Fibroblast of villous mesenchyme (primary cell): ENCODE measurements around the gene EFNA1. TPM values are rescaled to one million over a fixed set of nuclear protein-coding genes. Genes with fewer than 3 reads are reported as not detected.
"Not testable (repeated sequence)": the region's sequence is repeated elsewhere in the genome, so short reads cannot be mapped to it uniquely, and the experiment has no call there.

Experiments
- DNase-seq: peaks from one replicate; pipeline ENCODE4 v3.0.0-alpha.2; 2010; ENCODE audit warnings: low read depth
- H3K4me3 ChIP-seq: 2 replicates; pipeline ENCODE4 v1.5.1; 2011; ENCODE audit warnings: low read depth, mild to moderate bottlenecking, low read length
- CTCF ChIP-seq: IDR thresholded peaks from 2 replicates; pipeline ENCODE4 v1.5.1; 2012; ENCODE audit warnings: low read depth, mild to moderate bottlenecking, low read length; ENCODE audit not compliant: insufficient read depth
- total RNA-seq: library from RNA; depleted of rRNA; stranded (reverse); fragments of >200 nt; gene quantifications from 2 replicates; pipeline ENCODE4 v1.2.3, GENCODE V29; 2012

EFNA1 gene
- total RNA-seq, 1 donor = not detected

GRCh38 chr1:155136748-155137147 is 9.1 kb downstream of the EFNA1 start:
- TF ChIP-seq CTCF = no peak
- peak overlapping the region; percentile 89 for H3K4me3 ChIP-seq
- no peak for DNase-seq

GRCh38 chr1:155137154-155137949 is 9.7 kb downstream of the EFNA1 start:
- no peak for DNase-seq
- H3K4me3 ChIP-seq = peak overlapping the region; percentile 89
- TF ChIP-seq CTCF = no peak

- DNase-seq = peak; percentile 81
- H3K4me3 ChIP-seq = peak within 1 kb of the TSS; percentile 88
- TF ChIP-seq CTCF = no peak
Observed at GRCh38 chr1:155139895-155140629, 12.4 kb downstream of the EFNA1 start, which contains the start of gene DPM3. Gene DPM3 (minus strand): TSS chr1:155140531. CDS start chr1:155140240, 291 bp downstream.

GRCh38 chr1:155140630-155140953 is 12.9 kb downstream of the EFNA1 start:
- no peak for TF ChIP-seq CTCF
- H3K4me3 ChIP-seq = peak overlapping the region; percentile 88
- DNase-seq = no peak

- H3K4me3 ChIP-seq = no peak overlapping the region
- TF ChIP-seq CTCF = no peak
Observed at GRCh38 chr1:155141749-155142148, 14.1 kb downstream of the EFNA1 start.

GRCh38 chr1:155145491-155145890 is 17.8 kb downstream of the EFNA1 start:
- DNase-seq = no peak
- H3K4me3 ChIP-seq = no peak overlapping the region
- peak; percentile 17 for TF ChIP-seq CTCF

More at GRCh38 chr1:155141749-155142148, 14.1 kb downstream of the EFNA1 start:
- no peak for DNase-seq

- H3K4me3 ChIP-seq, DNase-seq: not testable (repeated sequence)
Observed at GRCh38 chr1:155155996-155156643, 28.4 kb downstream of the EFNA1 start.
